ENCODE measurements around the gene NYAP2.
A peak's percentile ranks its signal among the peaks of the same experiment; 100 is the strongest.

Gene NYAP2

DNA sequence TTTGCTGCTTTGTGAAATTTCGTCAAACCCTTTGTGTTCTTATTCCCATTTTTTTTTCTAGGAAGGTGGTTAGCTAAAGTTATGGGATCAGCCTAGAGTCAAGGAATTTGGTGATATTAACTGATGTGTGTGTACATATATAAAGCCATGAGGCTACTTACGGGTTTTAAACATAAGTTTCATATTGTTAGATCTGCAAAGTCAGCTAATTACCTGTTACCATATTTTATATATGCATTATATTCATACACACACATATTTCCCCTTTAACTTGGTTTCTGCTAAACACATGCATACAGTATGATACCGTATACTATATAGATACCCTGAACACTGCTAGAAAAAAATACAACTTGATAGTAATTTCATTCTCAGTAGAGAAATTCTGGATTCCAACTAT is 241.0 kb downstream of the NYAP2 start:
- TF ChIP-seq NFRKB (IDR thresholded peaks at IDR 0.05) = no peak
- no peak for TF ChIP-seq L3MBTL2 (conservative IDR thresholded peaks at IDR 0.05)
- no peak for TF ChIP-seq LEF1 (IDR thresholded peaks at IDR 0.05; ENCODE audit: borderline replicate concordance)
- TF ChIP-seq, protein P1, sequence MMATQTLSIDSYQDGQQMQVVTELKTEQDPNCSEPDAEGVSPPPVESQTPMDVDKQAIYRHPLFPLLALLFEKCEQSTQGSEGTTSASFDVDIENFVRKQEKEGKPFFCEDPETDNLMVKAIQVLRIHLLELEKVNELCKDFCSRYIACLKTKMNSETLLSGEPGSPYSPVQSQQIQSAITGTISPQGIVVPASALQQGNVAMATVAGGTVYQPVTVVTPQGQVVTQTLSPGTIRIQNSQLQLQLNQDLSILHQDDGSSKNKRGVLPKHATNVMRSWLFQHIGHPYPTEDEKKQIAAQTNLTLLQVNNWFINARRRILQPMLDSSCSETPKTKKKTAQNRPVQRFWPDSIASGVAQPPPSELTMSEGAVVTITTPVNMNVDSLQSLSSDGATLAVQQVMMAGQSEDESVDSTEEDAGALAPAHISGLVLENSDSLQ (IDR thresholded peaks at IDR 0.05) = no peak
- TF ChIP-seq HDGF (IDR thresholded peaks at IDR 0.05; ENCODE audit: borderline replicate concordance) = no peak
- no peak for TF ChIP-seq SP1 (IDR thresholded peaks at IDR 0.05)
- no peak for TF ChIP-seq FOXA1 (IDR thresholded peaks at IDR 0.05)
- no peak for TF ChIP-seq BHLHE40 (IDR thresholded peaks at IDR 0.05; ENCODE audit: borderline replicate concordance)
- no peak for TF ChIP-seq FOXK2 (IDR thresholded peaks at IDR 0.05)
- no peak for TF ChIP-seq ELF4 (IDR thresholded peaks at IDR 0.05)
- no peak for TF ChIP-seq ZNF384 (IDR thresholded peaks at IDR 0.05)
- POLR2A ChIA-PET = no interaction called here
- no peak for DNase-seq (ENCODE audit: extremely low spot score)
- CTCF ChIA-PET = no interaction called here

GRCh38 chr2:225649274-225649673 is 249.8 kb downstream of the NYAP2 start:
- ChIA-PET POLR2A (no interaction called here), CTCF (no interaction called here)
- no peak for DNase-seq (ENCODE audit: extremely low spot score)
- TF ChIP-seq L3MBTL2 (conservative IDR thresholded peaks at IDR 0.05) (no peak), HDGF (IDR thresholded peaks at IDR 0.05; ENCODE audit: borderline replicate concordance) (no peak), SUZ12 (IDR thresholded peaks at IDR 0.05) (no peak), TARDBP (IDR thresholded peaks at IDR 0.05) (no peak), NFRKB (IDR thresholded peaks at IDR 0.05) (no peak), FOXK2 (IDR thresholded peaks at IDR 0.05) (no peak)

GRCh38 chr2:225650041-225650440 is 250.5 kb downstream of the NYAP2 start:
- no peak for DNase-seq (ENCODE audit: extremely low spot score)
- TF ChIP-seq ZNF384 (IDR thresholded peaks at IDR 0.05) = no peak
- TF ChIP-seq HDGF (IDR thresholded peaks at IDR 0.05; ENCODE audit: borderline replicate concordance) = no peak
- no peak for TF ChIP-seq SUZ12 (IDR thresholded peaks at IDR 0.05)
- no peak for TF ChIP-seq LEF1 (IDR thresholded peaks at IDR 0.05; ENCODE audit: borderline replicate concordance)
- no peak for TF ChIP-seq TARDBP (IDR thresholded peaks at IDR 0.05)
- TF ChIP-seq ELF4 (IDR thresholded peaks at IDR 0.05) = no peak
- TF ChIP-seq BHLHE40 (IDR thresholded peaks at IDR 0.05; ENCODE audit: borderline replicate concordance) = no peak
- TF ChIP-seq ARNT (IDR thresholded peaks at IDR 0.05) = no peak
- TF ChIP-seq L3MBTL2 (conservative IDR thresholded peaks at IDR 0.05) = no peak
- TF ChIP-seq FOXA1 (IDR thresholded peaks at IDR 0.05) = no peak
- TF ChIP-seq FOXM1 (IDR thresholded peaks at IDR 0.05; ENCODE audit: borderline replicate concordance) = no peak
- no peak for TF ChIP-seq FOXK2 (IDR thresholded peaks at IDR 0.05)
- no peak for TF ChIP-seq NFRKB (IDR thresholded peaks at IDR 0.05)
- no peak for TF ChIP-seq SP1 (IDR thresholded peaks at IDR 0.05)
- TF ChIP-seq, protein P1 (IDR thresholded peaks at IDR 0.05) = no peak
- TF ChIP-seq CTBP1 (IDR thresholded peaks at IDR 0.05; ENCODE audit: borderline replicate concordance) = no peak
- ChIA-PET POLR2A (no interaction called here), CTCF (no interaction called here)

DNA sequence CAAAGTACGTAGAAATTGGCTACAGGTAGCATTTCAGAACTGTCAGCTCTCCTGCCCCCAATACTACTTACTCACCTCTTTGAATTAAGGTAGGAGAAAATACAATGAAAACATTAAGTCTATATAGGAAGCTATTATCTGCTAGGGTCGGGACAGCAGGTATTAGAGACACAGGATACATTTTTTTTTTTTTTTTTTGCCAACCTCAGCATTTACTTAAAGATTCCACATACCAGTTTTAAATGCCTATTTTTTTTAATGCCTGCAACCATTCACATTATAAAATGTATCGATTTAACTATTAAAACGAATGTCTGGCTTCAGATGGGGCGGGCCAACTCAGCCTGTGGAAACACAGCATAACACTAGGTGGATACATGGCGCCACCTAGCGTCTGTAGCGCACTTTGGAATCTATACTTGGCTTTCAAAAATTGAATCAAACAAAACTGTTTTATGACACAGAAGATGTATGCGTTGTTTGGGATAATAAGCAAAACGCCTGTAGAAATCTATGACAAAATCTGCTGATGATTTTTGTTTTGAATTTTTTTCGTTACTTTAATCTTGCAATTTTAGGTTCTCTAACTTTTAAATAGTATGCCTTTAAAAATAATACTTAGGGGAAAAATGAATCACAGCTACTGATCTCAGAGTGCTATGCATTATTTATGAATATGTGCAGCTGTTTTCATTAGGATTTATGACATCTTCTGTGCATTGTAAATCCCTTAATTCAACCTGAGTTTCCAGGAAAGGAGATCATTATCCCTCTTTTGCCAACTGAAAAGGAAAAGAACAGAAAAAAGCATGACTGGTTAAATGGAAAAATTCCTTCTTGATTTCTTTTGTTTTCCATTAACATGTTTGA is 261.0 kb downstream of the NYAP2 start:
- DNase-seq (ENCODE audit: extremely low spot score) = peak; percentile 69
- CTCF ChIA-PET = interaction anchor here (0.5 to 1.7 kb wide), 8 partner anchors 9 to 1285 kb away, joined by 3 to 4 read pairs (median 3); no protein-coding TSS in a partner anchor
- POLR2A ChIA-PET = no interaction called here

DNA sequence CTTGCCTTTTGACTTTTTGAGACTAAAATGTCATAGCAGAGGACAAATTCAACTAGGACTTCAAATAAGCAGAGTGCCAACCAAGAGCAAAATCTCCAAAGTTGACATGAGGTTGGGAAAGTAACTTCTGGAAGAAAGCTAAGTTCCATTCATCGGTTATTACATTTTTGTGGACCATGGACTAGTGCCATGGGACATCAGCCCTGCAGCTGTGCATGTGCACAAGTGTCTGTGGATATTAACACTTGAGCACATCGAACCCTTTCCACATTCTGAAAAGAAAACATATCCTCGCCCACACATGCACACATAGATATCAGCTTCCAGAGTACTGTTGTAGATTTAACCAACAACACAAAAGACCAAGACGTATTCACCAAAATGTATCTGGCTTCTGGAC is 262.6 kb downstream of the NYAP2 start:
- no peak for TF ChIP-seq CTBP1 (IDR thresholded peaks at IDR 0.05; ENCODE audit: borderline replicate concordance)
- TF ChIP-seq ARNT (IDR thresholded peaks at IDR 0.05) = no peak
- TF ChIP-seq TARDBP (IDR thresholded peaks at IDR 0.05) = no peak
- TF ChIP-seq ZNF384 (IDR thresholded peaks at IDR 0.05) = no peak
- no peak for TF ChIP-seq FOXA1 (IDR thresholded peaks at IDR 0.05)
- TF ChIP-seq L3MBTL2 (conservative IDR thresholded peaks at IDR 0.05) = no peak
- no peak for TF ChIP-seq NFRKB (IDR thresholded peaks at IDR 0.05)
- TF ChIP-seq FOXK2 (IDR thresholded peaks at IDR 0.05) = no peak
- no peak for TF ChIP-seq HDGF (IDR thresholded peaks at IDR 0.05; ENCODE audit: borderline replicate concordance)
- TF ChIP-seq FOXM1 (IDR thresholded peaks at IDR 0.05; ENCODE audit: borderline replicate concordance) = no peak
- ChIA-PET POLR2A (no interaction called here), CTCF (interaction anchor here (1.7 kb wide), 1 partner anchor 540 kb away, joined by 4 read pairs; no protein-coding TSS in a partner anchor)
- DNase-seq (ENCODE audit: extremely low spot score) = no peak

More for the DNA sequence above, 261.0 kb downstream of the NYAP2 start:
- TF ChIP-seq, protein P1 (IDR thresholded peaks at IDR 0.05) = no peak
- TF ChIP-seq ARNT (IDR thresholded peaks at IDR 0.05) = no peak
- no peak for TF ChIP-seq CTBP1 (IDR thresholded peaks at IDR 0.05; ENCODE audit: borderline replicate concordance)
- TF ChIP-seq FOXA1 (IDR thresholded peaks at IDR 0.05) = no peak
- TF ChIP-seq HDGF (IDR thresholded peaks at IDR 0.05; ENCODE audit: borderline replicate concordance) = no peak
- TF ChIP-seq ELF4 (IDR thresholded peaks at IDR 0.05) = no peak
- no peak for TF ChIP-seq FOXK2 (IDR thresholded peaks at IDR 0.05)
- TF ChIP-seq BHLHE40 (IDR thresholded peaks at IDR 0.05; ENCODE audit: borderline replicate concordance) = no peak
- TF ChIP-seq LEF1 (IDR thresholded peaks at IDR 0.05; ENCODE audit: borderline replicate concordance) = no peak
- no peak for TF ChIP-seq SUZ12 (IDR thresholded peaks at IDR 0.05)
- TF ChIP-seq NFRKB (IDR thresholded peaks at IDR 0.05) = no peak
- TF ChIP-seq FOXM1 (IDR thresholded peaks at IDR 0.05; ENCODE audit: borderline replicate concordance) = no peak
- no peak for TF ChIP-seq TARDBP (IDR thresholded peaks at IDR 0.05)
- no peak for TF ChIP-seq L3MBTL2 (conservative IDR thresholded peaks at IDR 0.05)

GRCh38 chr2:225667445-225667844 is 267.9 kb downstream of the NYAP2 start:
- CTCF ChIA-PET = interaction anchor here (0.6 kb wide), 1 partner anchor 1153 kb away, joined by 3 read pairs; no protein-coding TSS in a partner anchor
- POLR2A ChIA-PET = no interaction called here
- no peak for TF ChIP-seq NFRKB (IDR thresholded peaks at IDR 0.05)
- no peak for TF ChIP-seq L3MBTL2 (conservative IDR thresholded peaks at IDR 0.05)
- TF ChIP-seq FOXA1 (IDR thresholded peaks at IDR 0.05) = no peak
- TF ChIP-seq, protein P1 (IDR thresholded peaks at IDR 0.05) = no peak
- no peak for TF ChIP-seq BHLHE40 (IDR thresholded peaks at IDR 0.05; ENCODE audit: borderline replicate concordance)
- no peak for TF ChIP-seq TARDBP (IDR thresholded peaks at IDR 0.05)
- no peak for TF ChIP-seq FOXM1 (IDR thresholded peaks at IDR 0.05; ENCODE audit: borderline replicate concordance)
- no peak for TF ChIP-seq HDGF (IDR thresholded peaks at IDR 0.05; ENCODE audit: borderline replicate concordance)
- TF ChIP-seq SUZ12 (IDR thresholded peaks at IDR 0.05) = no peak
- TF ChIP-seq ZNF384 (IDR thresholded peaks at IDR 0.05) = no peak
- TF ChIP-seq LEF1 (IDR thresholded peaks at IDR 0.05; ENCODE audit: borderline replicate concordance) = no peak
- TF ChIP-seq FOXK2 (IDR thresholded peaks at IDR 0.05) = no peak

More at GRCh38 chr2:225667445-225667844, 267.9 kb downstream of the NYAP2 start:
- DNase-seq (ENCODE audit: extremely low spot score) = no peak

Data from HEK293T (cell line).